T47D (cell line): ENCODE measurements around the gene CREBBP.

Experiments used
- DNase-seq, 2 experiments: peaks; one replicate each; pipeline versions ENCODE4 v3.0.0 to v3.0.0-alpha.2; 2011 to 2012; ENCODE audit warnings: low read depth in 1 of 2, low spot score in 1 of 2
- JUND ChIP-seq: IDR thresholded peaks from 2 replicates; pipeline ENCODE4 v1.6.1; 2012; ENCODE audit warnings: low read depth
- in situ Hi-C: cut with HindIII; loops from 2 replicates; pipeline ENCODE4 v1.10.0; 2016; ENCODE audit warnings: low sequenced_read_pairs, low pct_unique_long_range_greater_than_20kb

Gene CREBBP

GRCh38 chr16:3769942-3770341, 110.6 kb downstream of the CREBBP start:
- in situ Hi-C loops = no loop called here
- TF ChIP-seq JUND = no peak
- DNase-seq = no peak

DNA sequence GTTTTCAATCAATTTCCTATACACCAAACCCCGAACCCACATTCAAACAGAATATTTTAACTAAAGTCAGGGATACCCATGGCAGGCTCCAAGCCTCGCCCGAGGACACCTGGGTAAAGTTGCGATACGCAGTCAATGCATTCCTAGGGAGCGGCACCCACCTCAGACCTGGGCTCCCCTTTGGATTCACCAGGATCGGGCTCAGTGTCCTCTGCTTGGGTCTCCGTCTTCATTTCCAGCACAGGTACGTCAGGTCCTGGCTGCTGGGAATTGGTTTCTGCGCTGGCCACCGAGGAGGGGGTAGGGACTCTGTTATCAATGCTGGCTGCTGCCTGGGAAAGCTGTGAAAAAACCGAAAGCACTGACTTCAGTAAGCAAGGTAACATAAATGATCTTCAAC, 111.5 kb downstream of the CREBBP start:
- in situ Hi-C loops = no loop called here
- no peak for DNase-seq

DNA sequence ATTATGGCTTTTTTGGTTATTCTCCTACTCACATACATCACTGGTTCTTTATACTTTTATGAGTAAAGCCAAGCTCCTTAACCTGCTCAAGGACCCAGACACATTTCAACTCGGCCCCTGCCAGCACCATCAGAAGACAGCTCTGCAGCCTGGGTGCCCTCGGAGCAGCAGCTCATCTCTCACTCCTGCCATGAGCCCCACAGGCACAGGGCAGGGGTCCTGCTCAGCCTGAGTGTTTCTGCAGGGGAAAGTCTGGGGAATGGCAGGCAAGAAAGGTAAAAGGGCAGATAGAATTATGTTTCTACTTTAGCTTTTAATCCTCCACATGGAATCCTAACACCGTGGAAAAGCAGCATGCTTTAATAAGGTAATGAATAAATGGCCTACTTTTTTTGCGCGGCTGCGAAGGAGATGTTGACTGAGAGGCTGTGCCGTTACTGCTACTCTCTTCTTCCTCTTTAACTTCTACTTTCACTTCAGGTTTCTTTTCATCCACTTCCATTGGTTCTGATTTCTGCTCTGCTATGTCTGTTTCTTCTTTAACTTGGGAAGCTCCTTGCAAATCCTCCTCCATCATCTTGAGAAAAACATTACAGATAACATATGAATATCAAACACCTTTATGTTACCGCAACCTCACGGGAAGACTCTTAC, 113.1 kb downstream of the CREBBP start:
- DNase-seq = no peak
- in situ Hi-C loops = no loop called here

More for the DNA sequence above, 111.5 kb downstream of the CREBBP start:
- no peak for TF ChIP-seq JUND

DNA sequence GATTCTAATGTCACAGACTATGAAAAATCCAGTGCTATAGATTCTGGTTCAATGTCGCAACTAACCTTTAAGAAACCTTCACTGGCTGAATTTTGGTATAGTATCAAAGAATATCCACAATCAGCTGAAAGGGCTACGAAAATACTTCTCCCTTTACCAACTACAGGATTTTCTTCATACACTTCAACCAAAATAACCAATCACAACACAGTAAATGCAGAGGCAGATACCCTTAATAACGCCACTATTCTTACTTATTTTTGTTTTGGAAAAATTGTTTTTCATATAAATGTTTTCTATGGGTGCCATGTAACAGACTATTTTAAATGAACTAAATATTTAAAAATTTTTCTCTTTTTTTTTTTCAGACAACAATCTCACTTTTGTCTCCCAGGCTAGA, 114.3 kb downstream of the CREBBP start:
- no peak for TF ChIP-seq JUND
- in situ Hi-C loops = no loop called here
- no peak for DNase-seq

More for the DNA sequence above, 113.1 kb downstream of the CREBBP start:
- TF ChIP-seq JUND = no peak

DNA sequence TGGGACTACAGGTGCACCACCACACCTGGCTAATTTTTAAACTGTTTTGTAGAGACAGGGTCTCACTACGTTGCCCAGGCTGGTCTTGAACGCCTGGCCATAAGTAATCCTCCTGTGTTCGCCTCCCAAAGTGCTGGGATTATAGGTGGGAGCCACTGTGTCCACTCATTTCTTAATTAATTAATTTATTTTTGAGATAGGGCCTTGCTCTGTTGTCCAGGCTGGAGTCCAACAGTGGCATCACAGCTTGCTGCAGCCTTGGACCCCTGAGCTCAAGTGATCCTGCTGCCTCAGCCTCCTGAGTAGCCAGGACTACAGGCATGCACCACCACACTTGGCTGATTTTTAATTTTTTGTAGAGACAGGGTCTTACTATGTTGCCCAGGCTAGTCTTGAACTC, 116.1 kb downstream of the CREBBP start:
- in situ Hi-C loops = no loop called here
- no peak for TF ChIP-seq JUND
- no peak for DNase-seq

DNA sequence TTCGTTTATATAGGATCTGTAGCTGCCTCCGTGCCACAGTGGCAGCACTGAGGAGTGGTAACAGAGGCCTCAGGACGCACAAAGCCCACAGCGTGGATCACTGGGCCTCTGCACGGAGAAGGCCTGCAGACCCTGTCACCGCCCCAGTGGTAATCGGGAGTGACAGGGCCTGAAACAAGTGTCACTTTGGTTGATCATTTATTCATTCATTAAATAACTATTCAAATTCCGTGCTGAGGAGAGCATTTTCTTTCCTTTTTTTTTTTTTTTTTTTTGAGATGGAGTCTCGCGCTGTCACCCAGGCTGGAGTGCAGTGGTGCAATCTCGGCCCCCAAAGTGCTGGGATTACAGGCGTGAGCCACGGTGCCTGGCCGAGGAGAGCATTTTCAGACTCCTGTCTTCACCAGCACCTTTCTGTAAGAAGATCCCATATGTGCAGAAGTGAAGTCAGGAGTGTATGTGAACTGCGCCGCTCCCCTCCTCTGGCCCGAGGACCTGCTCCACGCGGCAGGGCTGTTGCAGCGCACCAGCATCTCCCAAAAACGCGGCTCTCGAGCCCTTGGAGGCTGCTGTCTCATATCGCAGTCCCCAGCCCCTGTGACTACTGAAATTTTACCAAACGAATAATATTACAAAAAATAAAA, 118.3 kb downstream of the CREBBP start:
- DNase-seq = no peak
- in situ Hi-C loops = no loop called here
- TF ChIP-seq JUND = no peak

GRCh38 chr16:3761375-3762106, 119.0 kb downstream of the CREBBP start:
- DNase-seq = no peak
- TF ChIP-seq JUND = no peak

DNA sequence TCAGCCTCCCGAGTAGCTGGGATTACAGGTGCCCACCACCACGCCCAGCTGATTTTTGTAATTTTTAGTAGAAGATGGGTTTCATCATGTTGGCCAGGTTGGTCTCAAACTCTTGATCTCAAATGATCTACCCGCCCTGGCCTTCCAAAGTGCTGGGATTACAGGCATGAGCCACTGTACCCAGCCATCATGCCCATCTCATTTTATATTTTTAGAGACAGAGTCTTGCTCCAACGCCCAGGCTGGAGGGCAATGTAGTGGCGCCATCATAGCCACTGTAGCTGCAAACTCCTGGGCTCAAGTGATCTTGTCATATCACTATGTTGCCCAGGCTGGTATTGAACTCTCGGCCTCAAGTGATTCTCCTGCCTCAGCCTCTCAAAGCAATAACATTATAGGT, 120.0 kb downstream of the CREBBP start:
- no peak for TF ChIP-seq JUND
- DNase-seq = no peak
- in situ Hi-C loops = no loop called here

More at GRCh38 chr16:3761375-3762106, 119.0 kb downstream of the CREBBP start:
- in situ Hi-C loops = no loop called here

DNA sequence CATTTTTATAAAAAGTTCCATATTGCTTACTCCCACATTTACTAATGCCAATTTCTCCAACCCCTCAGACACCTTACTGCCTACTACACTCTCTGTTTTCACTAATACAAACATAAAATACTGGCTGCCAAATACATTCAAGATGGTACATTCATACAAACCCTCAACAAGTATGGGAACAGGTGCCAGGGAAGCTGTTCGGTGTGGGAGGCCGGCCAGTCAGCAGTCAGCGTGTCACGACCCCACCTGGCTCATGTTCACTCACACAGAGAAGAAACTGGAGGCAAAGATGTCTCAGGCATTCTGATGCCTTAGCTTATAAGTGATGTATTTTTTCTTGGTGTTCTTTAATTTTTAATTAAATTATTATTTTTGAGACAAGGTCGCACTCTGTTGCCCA, 120.8 kb downstream of the CREBBP start:
- no peak for DNase-seq
- no peak for TF ChIP-seq JUND
- in situ Hi-C loops = no loop called here

GRCh38 chr16:3756113-3756512, 124.4 kb downstream of the CREBBP start:
- in situ Hi-C loops = no loop called here
- DNase-seq = no peak
- no peak for TF ChIP-seq JUND

DNA sequence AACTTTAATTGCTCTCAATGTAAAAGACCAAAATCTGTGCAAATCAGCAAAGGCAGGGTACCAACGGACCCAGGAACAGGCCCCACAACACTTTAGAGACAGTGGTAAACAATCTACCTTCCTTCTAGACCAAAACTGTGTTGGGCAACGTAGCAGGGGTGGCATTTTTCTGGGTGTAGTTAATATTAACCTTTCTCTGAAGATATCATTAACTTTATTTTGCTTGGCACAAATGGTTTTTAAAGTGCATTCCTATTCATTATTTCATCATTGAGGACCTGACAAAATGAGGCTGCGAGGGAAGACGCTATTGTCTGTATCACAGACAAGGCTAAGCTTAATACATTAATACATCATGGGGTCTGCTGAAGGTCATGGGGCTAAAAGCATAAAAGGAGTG, 125.3 kb downstream of the CREBBP start:
- DNase-seq = no peak
- TF ChIP-seq JUND = no peak
- in situ Hi-C loops = no loop called here

DNA sequence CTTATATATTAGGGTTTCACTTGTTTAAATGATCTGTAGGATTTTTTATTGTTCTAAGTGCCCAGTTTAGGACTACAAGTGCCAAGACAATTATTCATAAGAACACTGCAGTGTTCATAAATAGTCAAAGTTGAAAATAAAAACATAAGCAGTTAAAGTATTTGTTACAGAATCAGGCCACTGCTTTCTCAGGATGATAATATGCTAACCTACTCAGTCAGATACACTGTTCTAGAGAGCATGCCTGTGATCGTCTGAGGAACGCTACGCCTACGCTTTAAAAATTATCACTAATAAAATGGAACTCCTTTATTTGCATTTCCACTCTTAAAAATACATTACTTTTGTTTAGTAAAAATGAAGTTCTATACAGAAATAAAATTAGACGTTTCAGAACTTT, 125.7 kb downstream of the CREBBP start:
- no peak for TF ChIP-seq JUND
- in situ Hi-C loops = no loop called here
- DNase-seq = no peak

- in situ Hi-C loops = no loop called here
- DNase-seq = no peak
- no peak for TF ChIP-seq JUND
Observed at GRCh38 chr16:3754081-3754703, 126.3 kb downstream of the CREBBP start.
